A549 (cell line): ENCODE measurements around the gene ENPP7. TPM values are rescaled to one million over a fixed set of nuclear protein-coding genes. Genes with fewer than 3 reads are reported as not detected.

Experiments
- ATAC-seq, 2 experiments: fragments of 200-7000 bp in 1 of 2; fragments of >200 bp in 1 of 2; cut with Nextera tagmentation in 1 of 2; cut with Tn5 transposase in 1 of 2; 3 replicates each; pipeline versions ENCODE4 v1.8.0 to v1.9.1; 2018 to 2020; ENCODE audit warnings: mild to moderate bottlenecking in 1 of 2, moderate library complexity in 1 of 2
- CTCF ChIA-PET: fragments of 300-600 bp; sonication (Branson Sonifier 250); formaldehyde crosslinking; extraction: SDS; loops from one replicate; lab custom pipeline; 2021; ENCODE audit warnings: antibody characterized with exemption, inconsistent platforms; lab: Yijun Ruan, JAX
- POLR2A ChIA-PET: fragments of 350-600 bp; formaldehyde crosslinking; extraction: SDS; loops from one replicate; lab custom pipeline; 2021; ENCODE audit warnings: antibody characterized with exemption, inconsistent platforms; lab: Yijun Ruan, JAX
- DNase-seq, 2 experiments: peaks; one replicate each; pipeline versions ENCODE4 v3.0.0 to v3.0.0-alpha.2; 2011 to 2016; ENCODE audit warnings: low read depth in 1 of 2, low spot score in 1 of 2
- FAIRE-seq: peaks from 2 replicates; lab custom pipeline; 2011; peaks lifted over from hg19 to GRCh38; lab: Jason Lieb, UNC
- H3K27ac ChIP-seq, 2 experiments: fragments of >200 bp; sonication (Bioruptor Twin); formaldehyde crosslinking; 3 replicates each; pipeline ENCODE4 v1.5.1; 2016 to 2017
- H3K4me1 ChIP-seq: fragments of >200 bp; sonication (Bioruptor Twin); formaldehyde crosslinking; 3 replicates; pipeline ENCODE4 v1.6.1; 2016
- H3K4me2 ChIP-seq: fragments of >200 bp; sonication (Bioruptor Twin); formaldehyde crosslinking; 3 replicates; pipeline ENCODE4 v1.6.1; 2016
- H3K4me3 ChIP-seq: fragments of >200 bp; sonication (Bioruptor Twin); formaldehyde crosslinking; 3 replicates; pipeline ENCODE4 v1.5.1; 2016
- H3K9me3 ChIP-seq: fragments of >200 bp; sonication (Bioruptor Twin); formaldehyde crosslinking; 3 replicates; pipeline ENCODE4 v1.6.1; 2016
- BHLHE40 ChIP-seq: IDR thresholded peaks from 2 replicates; pipeline ENCODE4 v1.6.1; 2012; ENCODE audit warnings: low read depth, low read length, inconsistent platforms
- CEBPB ChIP-seq, 2 experiments: fragments of >200 bp in 1 of 2; sonication (Bioruptor Twin) in 1 of 2; formaldehyde crosslinking in 1 of 2; IDR thresholded peaks; 2 replicates each; pipeline ENCODE4 v1.6.1; 2012 to 2016
- EHMT2 ChIP-seq: fragments of 200-600 bp; sonication (generic); IDR thresholded peaks from 2 replicates; pipeline ENCODE4 v1.6.1; 2016; ENCODE audit warnings: antibody characterized with exemption, low read depth, mild to moderate bottlenecking, moderate library complexity
- ESRRA ChIP-seq: fragments of 150-350 bp; IDR thresholded peaks from 2 replicates; pipeline ENCODE4 v1.6.1; 2014; ENCODE audit warnings: mild to moderate bottlenecking, low read length, borderline replicate concordance
- HOXA7 ChIP-seq: fragments of 250-450 bp; sonication (Bioruptor Pico); IDR thresholded peaks from 2 replicates; pipeline ENCODE4 v1.5.0; 2020; ENCODE audit warnings: mild to moderate bottlenecking, moderate library complexity
- HOXB13 ChIP-seq: fragments of 250-450 bp; sonication (Bioruptor Pico); IDR thresholded peaks from 2 replicates; pipeline ENCODE4 v1.5.0; 2020; ENCODE audit warnings: low read depth, mild to moderate bottlenecking, moderate library complexity
- JUNB ChIP-seq: fragments of >200 bp; sonication (Bioruptor Twin); formaldehyde crosslinking; IDR thresholded peaks from 2 replicates; pipeline ENCODE4 v1.6.1; 2016
- KDM5A ChIP-seq: fragments of 200-600 bp; sonication (generic); IDR thresholded peaks from 2 replicates; pipeline ENCODE4 v1.6.1; 2016; ENCODE audit warnings: antibody characterized with exemption, mild to moderate bottlenecking
- MAFK ChIP-seq: fragments of 450-650 bp; IDR thresholded peaks from 2 replicates; pipeline ENCODE4 v1.6.1; 2014; ENCODE audit not compliant: partially characterized antibody
- NFE2L2 ChIP-seq: fragments of 150-350 bp; conservative IDR thresholded peaks from 2 replicates; pipeline ENCODE4 v1.6.1; 2014; ENCODE audit warnings: low read length
- POLR2A ChIP-seq: IDR thresholded peaks from 2 replicates; pipeline ENCODE4 v1.6.1; 2012; ENCODE audit warnings: mild to moderate bottlenecking, low read length
- RAD21 ChIP-seq, 2 experiments: fragments of >200 bp in 1 of 2; sonication (Bioruptor Twin) in 1 of 2; formaldehyde crosslinking in 1 of 2; IDR thresholded peaks in 1 of 2; conservative IDR thresholded peaks in 1 of 2; 2 replicates in 1 of 2; 3 replicates in 1 of 2; pipeline ENCODE4 v1.6.1; 2012 to 2018; ENCODE audit warnings: inconsistent platforms in 1 of 2
- ZC3H11A ChIP-seq: fragments of 450-650 bp; IDR thresholded peaks from 2 replicates; pipeline ENCODE4 v1.6.1; 2014; ENCODE audit warnings: antibody characterized with exemption, mild to moderate bottlenecking
- WGBS: methylation state at CpG from one replicate; pipeline ENCODE4 v1.1.6; 2017; ENCODE audit errors: missing lambda C conversion rate; 5-methylcytosine and 5-hydroxymethylcytosine counted together
- polyA plus RNA-seq, 4 experiments: library from polyadenylated mRNA; depleted of rRNA in 3 of 4; stranded (reverse); fragments of >200 nt; fragmentation: RNase III in 1 of 4; extraction: RNeasy Plus Mini Kit Qiagen cat#74134 plus additional on column Dnase treatment in 1 of 4; gene quantifications; 2 replicates in 3 of 4; 3 replicates in 1 of 4; pipeline ENCODE4 v1.2.3, GENCODE V29; 2011 to 2017
- TF ChIP-seq, protein P1 (sequence below): fragments of >200 bp; sonication (Bioruptor Twin); formaldehyde crosslinking; IDR thresholded peaks from 3 replicates; pipeline ENCODE4 v1.6.1; 2016
- TF ChIP-seq, protein P2 (sequence below): fragments of >200 bp; sonication (Bioruptor Twin); formaldehyde crosslinking; IDR thresholded peaks from 3 replicates; pipeline ENCODE4 v1.5.1; 2016
- TF ChIP-seq, protein P3 (sequence below): fragments of 150-350 bp; IDR thresholded peaks from 2 replicates; pipeline ENCODE4 v1.6.1; 2014; ENCODE audit warnings: low read depth, mild to moderate bottlenecking, low read length
- TF ChIP-seq, protein P4 (sequence below): fragments of 450-650 bp; IDR thresholded peaks from 2 replicates; pipeline ENCODE4 v1.6.1; 2014; ENCODE audit warnings: antibody characterized with exemption
- TF ChIP-seq, protein P5 (sequence below): IDR thresholded peaks from 2 replicates; pipeline ENCODE4 v1.6.1; 2012

The ENPP7 gene
- polyA plus RNA-seq, 2 of the 4 experiments (the other 2 are of a cell fraction): not detected

DNA sequence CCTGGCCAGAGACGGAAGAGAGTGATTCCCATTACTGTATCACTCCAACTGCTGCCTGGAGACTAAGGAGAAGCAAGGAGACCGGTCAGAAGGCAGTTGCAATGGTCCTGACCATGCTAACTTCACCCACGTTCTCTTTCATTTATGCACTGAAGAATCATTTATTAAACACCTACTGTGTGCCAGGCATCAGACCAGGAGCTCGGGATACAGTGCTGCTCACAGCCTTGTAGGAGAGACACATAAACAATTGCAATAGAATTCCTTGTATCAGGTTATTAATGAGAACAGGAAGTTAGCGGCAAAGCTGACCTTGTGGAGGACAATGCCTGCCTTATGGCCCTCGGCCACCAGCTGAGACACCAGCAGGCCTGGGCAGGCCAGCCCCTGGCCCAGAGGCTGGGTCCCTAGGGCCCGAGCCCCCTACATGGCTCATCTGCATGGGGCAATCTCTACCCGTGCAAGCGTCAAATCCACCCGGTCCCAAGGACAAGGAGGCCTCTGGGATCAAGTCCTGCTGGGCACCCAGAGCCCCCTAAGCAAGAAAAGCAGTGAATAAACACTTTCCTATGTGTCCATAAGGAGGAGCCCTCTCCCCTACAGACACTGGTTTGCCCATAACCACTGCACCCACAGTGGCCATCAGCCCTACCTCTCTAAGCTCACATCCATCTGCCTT lies 8.6 kb upstream of the ENPP7 start:
- POLR2A ChIA-PET: no interaction called here
- peak; percentile 43 for FAIRE-seq
- TF ChIP-seq, protein P1, sequence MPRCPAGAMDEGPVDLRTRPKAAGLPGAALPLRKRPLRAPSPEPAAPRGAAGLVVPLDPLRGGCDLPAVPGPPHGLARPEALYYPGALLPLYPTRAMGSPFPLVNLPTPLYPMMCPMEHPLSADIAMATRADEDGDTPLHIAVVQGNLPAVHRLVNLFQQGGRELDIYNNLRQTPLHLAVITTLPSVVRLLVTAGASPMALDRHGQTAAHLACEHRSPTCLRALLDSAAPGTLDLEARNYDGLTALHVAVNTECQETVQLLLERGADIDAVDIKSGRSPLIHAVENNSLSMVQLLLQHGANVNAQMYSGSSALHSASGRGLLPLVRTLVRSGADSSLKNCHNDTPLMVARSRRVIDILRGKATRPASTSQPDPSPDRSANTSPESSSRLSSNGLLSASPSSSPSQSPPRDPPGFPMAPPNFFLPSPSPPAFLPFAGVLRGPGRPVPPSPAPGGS: no peak
- peak; percentile 53 to 70; a peak in 4 of 5 replicates for TF ChIP-seq RAD21 (conservative IDR thresholded peaks at IDR 0.05 in 1 of 2, IDR thresholded peaks at IDR 0.05 in 1 of 2)
- TF ChIP-seq BHLHE40: no peak
- no peak for TF ChIP-seq HOXB13
- TF ChIP-seq, protein P2, sequence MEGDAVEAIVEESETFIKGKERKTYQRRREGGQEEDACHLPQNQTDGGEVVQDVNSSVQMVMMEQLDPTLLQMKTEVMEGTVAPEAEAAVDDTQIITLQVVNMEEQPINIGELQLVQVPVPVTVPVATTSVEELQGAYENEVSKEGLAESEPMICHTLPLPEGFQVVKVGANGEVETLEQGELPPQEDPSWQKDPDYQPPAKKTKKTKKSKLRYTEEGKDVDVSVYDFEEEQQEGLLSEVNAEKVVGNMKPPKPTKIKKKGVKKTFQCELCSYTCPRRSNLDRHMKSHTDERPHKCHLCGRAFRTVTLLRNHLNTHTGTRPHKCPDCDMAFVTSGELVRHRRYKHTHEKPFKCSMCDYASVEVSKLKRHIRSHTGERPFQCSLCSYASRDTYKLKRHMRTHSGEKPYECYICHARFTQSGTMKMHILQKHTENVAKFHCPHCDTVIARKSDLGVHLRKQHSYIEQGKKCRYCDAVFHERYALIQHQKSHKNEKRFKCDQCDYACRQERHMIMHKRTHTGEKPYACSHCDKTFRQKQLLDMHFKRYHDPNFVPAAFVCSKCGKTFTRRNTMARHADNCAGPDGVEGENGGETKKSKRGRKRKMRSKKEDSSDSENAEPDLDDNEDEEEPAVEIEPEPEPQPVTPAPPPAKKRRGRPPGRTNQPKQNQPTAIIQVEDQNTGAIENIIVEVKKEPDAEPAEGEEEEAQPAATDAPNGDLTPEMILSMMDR: peak; percentile 50
- no peak for TF ChIP-seq ESRRA
- no peak for TF ChIP-seq KDM5A
- no peak for TF ChIP-seq HOXA7
- no peak for TF ChIP-seq NFE2L2
- TF ChIP-seq, all 56 proteins: peak for 2
- DNase-seq (peak; percentile 67 to 87), ATAC-seq (peak; percentile 84 to 95)
- Histone ChIP-seq H3K4me1 (no peaks in the 10 kb centered on the region), H3K4me3 (no peak overlapping the region), H3K4me2 (no peak overlapping the region), H3K9me3 (no peaks in the 10 kb centered on the region), H3K27ac (no peak overlapping the region)
- 58% methylated on average over 9 of the region's 10 CpGs for WGBS
- CTCF ChIA-PET: interaction anchor here (0.6 to 3.7 kb wide), 12 partner anchors 11 to 329 kb away, joined by 3 to 19 read pairs (median 3); no protein-coding TSS in a partner anchor

DNA sequence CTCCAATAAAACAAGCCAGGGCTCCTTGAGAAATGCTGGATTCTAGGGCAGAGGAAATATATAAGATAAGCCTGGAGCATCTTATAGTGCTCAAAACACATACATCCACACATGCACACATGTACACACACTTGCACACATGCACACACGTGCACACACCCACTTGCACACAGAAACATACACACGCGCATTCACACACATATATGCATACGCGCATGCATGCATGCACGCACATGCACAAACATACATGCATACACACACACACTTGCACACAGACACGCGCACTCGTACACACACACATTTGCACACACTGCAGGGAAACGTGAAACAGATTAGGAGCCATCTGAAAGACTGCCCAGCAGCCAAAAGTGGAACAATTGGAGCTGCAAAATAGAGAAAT lies 8.0 kb upstream of the ENPP7 start:
- ChIA-PET CTCF (interaction anchor here (0.6 to 3.7 kb wide), 10 partner anchors 12 to 283 kb away, joined by 3 to 19 read pairs (median 3); no protein-coding TSS in a partner anchor), POLR2A (no interaction called here)
- no peak for FAIRE-seq
- no peak overlapping the region for H3K4me2 ChIP-seq
- no peaks in the 10 kb centered on the region for H3K4me1 ChIP-seq
- H3K4me3 ChIP-seq: no peak overlapping the region
- no peak for DNase-seq
- no peak for ATAC-seq
- TF ChIP-seq ZC3H11A: no peak
- no peak overlapping the region for H3K27ac ChIP-seq
- H3K9me3 ChIP-seq: no peaks in the 10 kb centered on the region
- WGBS: 68% methylated on average over 10 of the region's 10 CpGs

DNA sequence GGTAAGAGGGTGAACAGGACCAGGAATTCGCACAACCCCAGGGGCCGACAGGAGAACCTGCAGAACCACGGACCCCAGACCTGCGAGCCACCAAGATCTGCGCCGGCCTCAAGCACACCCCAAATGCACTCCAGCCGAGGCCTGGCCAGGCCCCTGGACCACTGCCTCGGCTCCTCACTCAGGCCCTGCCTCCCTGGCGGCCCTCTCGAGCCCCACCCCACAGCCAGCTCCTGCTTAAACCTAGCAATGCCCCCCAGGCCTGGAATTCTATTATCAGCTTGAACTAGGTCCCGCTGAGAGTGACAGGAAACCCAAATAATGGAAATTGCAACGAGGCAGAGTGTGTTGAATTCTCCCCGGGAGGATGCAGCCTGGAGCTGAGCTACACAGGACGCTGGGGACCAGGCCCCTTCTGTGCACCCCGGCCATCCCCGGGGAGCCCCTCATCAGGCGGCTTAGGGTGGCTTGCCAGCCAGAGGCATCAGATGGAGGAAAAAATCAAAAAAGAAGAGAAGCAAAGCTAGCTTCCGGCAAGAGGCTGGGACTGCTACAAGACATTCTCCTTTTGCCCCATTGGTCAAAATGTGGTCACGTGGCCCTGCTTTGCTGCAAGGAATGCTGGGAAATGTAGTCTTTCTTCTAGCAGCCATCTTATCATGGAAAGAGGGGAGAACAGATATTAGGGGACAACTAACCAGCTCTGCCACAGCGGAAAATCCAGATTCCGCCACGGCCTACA lies 2.4 kb upstream of the ENPP7 start:
- Histone ChIP-seq H3K27ac (peak overlapping the region; percentile 64 to 74), H3K4me1 (no peaks in the 10 kb centered on the region), H3K4me3 (no peak overlapping the region), H3K4me2 (peak overlapping the region; percentile 71)
- FAIRE-seq: peak; percentile 100
- TF ChIP-seq, protein P2: no peak
- no peak for TF ChIP-seq ESRRA
- TF ChIP-seq, protein P3, sequence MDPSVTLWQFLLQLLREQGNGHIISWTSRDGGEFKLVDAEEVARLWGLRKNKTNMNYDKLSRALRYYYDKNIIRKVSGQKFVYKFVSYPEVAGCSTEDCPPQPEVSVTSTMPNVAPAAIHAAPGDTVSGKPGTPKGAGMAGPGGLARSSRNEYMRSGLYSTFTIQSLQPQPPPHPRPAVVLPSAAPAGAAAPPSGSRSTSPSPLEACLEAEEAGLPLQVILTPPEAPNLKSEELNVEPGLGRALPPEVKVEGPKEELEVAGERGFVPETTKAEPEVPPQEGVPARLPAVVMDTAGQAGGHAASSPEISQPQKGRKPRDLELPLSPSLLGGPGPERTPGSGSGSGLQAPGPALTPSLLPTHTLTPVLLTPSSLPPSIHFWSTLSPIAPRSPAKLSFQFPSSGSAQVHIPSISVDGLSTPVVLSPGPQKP: no peak
- no peak for TF ChIP-seq NFE2L2
- no peak for TF ChIP-seq MAFK
- TF ChIP-seq EHMT2: no peak
- TF ChIP-seq, protein P4, sequence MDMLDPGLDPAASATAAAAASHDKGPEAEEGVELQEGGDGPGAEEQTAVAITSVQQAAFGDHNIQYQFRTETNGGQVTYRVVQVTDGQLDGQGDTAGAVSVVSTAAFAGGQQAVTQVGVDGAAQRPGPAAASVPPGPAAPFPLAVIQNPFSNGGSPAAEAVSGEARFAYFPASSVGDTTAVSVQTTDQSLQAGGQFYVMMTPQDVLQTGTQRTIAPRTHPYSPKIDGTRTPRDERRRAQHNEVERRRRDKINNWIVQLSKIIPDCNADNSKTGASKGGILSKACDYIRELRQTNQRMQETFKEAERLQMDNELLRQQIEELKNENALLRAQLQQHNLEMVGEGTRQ: peak; percentile 96
- TF ChIP-seq, protein P5, sequence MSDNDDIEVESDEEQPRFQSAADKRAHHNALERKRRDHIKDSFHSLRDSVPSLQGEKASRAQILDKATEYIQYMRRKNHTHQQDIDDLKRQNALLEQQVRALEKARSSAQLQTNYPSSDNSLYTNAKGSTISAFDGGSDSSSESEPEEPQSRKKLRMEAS: peak; percentile 40; the same call in 1 of the 2 replicates
- TF ChIP-seq CEBPB (IDR thresholded peaks at IDR 0.05): no peak
- no peak for TF ChIP-seq JUNB
- TF ChIP-seq POLR2A: no peak
- TF ChIP-seq, all 56 proteins: peak for 2
- CTCF ChIA-PET: interaction anchor here (0.8 to 3.4 kb wide), 5 partner anchors 12 to 336 kb away, joined by 3 to 22 read pairs (median 3); no protein-coding TSS in a partner anchor
- DNase-seq (peak; percentile 95 to 100), ATAC-seq (peak; percentile 78 to 93)
- WGBS: 51% methylated on average over 20 of the region's 22 CpGs
- H3K9me3 ChIP-seq: no peaks in the 10 kb centered on the region
- POLR2A ChIA-PET: no interaction called here
